Anterior cingulate cortex (tissue), 58 donors: Measurements from ENCODE around the gene TNS3.
A peak's percentile ranks its signal among the peaks of the same experiment; 100 is the strongest.

Experiments
- DNase-seq, 58 donors: peaks; one replicate each; lab custom pipeline; 2025; lab: John Stamatoyannopoulos, UW

The TNS3 gene

GRCh38 chr7:47496666-47497065 lies 85.2 kb downstream of the TNS3 start:
- DNase-seq, result no peak

DNA sequence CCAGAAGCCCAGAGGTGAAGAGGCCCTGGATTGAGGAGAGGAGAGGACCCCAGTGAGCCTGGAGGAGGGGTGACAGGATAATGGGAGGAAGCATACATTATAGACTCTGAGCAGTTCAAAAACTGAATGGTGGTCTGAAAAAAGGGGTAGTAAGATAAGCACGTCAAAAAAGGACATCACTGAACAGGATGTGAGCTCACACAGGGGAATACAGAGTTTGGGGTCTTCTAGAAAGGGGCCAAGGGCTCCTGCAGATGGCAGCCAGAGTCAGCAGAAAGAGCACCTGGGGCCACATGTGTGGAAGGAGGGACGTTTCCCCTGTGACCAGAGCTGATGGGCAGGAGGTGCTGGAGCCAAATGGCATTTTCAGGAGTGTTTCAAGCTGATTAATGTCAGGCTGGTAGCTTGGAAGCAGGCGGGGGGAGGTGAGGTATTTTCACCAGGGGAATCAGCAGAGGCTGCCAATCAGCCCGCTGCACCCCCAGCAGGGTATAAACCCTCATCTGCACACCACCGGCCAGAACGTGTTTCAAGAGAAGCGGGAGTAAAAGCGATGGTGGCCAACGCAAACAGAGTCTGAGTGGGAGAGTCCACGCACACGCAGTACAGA lies 85.8 kb downstream of the TNS3 start:
- no peak for DNase-seq

DNA sequence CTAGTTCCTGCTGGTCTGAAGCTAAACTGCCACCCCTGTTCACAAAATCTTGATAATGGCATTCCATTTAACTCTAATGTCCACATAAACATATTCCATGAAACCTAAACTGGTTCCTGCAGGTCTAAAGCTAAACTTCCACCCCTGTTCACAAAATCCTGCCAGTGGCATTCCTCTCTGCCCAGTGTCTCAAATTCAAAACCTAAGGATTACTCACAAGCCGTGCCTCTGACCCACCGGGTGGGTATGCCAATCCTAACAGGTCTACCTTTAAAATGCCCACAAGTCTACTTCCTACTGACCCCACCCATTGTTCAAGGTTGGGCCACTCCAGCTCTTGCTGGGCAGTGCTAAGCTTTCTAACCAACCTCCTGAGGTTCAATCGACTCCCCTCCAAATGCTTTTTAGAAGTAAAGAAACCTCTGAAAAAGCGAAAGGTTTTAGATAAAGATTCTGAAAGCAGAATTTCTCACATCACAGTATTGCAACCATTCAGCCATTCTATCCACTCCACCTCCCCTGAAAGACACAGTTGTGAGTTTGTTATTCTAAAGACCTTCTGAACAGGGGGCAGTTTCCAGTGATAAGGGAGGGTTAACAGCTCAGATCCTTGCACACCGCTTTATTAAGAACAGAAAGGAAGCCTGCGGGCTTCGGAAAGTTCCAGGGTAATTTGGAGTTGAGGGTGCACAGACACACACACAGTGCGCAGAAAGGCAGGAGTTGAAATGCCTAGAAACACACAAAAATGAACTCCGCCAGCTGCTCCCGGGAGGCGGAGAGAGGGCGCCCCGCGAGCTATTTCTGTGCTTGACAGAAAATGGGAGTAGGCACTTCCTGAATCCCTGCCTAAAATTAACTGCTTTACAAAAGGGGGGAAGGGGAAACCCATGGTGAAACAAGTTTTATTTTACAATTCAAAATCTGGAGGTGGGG lies 87.7 kb downstream of the TNS3 start:
- DNase-seq, result peak in 19 of 58 donors; percentile 12 to 56 (median 27)

- DNase-seq, result no peak
These were observed 89.1 kb downstream of the TNS3 start for GRCh38 chr7:47492716-47493325.

DNA sequence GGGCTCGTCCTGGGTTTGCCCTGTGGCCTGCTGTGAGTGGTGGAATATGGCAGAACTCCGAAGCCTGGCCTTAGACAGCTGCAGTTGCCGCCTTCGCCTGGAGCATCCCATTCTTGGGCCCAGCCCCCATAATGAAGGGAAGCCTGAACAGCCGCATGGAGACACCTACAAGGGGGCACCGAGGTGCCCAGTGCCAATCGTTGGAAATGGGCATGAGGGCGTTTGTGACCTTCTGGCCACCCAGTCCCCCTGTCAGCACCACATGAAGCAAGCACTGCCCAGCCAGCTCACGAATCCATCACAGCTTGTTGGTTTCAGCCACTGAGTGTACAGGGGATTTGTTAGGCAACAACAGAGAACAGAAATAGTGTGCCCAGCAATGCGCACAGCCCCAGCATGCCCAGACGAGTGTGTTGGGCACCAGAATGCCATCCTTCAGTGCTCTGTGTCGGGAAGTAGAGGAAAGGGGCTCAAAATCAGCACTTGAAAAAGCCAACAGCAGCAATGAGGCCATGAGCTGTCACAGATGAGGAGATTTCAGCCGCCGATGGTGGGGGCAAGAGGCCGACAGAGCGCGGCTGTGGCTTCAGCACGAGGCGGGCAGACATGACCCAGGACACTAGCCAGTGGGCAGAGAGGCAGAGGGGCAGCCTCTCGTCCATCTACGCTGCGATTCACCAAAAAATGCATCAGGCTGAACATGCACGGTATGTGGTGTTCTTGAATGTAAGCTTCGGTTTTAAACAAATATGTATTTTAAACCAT lies 91.2 kb downstream of the TNS3 start:
- DNase-seq, result no peak

- no peak for DNase-seq
These were observed 92.3 kb downstream of the TNS3 start for GRCh38 chr7:47489624-47490023.

DNA sequence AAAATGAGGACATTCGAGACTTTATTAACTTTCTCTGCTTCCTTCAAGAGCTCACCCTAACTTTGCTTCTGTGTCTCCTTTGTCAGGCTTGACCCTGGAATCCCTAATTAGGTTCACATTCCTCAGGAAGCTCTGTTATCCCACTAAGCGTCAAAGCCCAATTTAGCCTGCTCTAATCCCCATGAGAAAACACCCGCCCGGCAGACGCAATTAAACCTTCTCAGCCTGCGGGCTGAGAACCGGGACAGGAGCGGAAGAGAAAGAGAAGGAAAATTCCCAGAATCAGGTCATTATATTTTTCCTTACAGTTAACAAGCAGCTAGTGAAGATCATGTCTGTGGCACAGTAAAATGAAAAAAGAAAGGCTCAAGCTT lies 93.0 kb downstream of the TNS3 start:
- DNase-seq, result peak in 1 of 58 donors; percentile 15

DNA sequence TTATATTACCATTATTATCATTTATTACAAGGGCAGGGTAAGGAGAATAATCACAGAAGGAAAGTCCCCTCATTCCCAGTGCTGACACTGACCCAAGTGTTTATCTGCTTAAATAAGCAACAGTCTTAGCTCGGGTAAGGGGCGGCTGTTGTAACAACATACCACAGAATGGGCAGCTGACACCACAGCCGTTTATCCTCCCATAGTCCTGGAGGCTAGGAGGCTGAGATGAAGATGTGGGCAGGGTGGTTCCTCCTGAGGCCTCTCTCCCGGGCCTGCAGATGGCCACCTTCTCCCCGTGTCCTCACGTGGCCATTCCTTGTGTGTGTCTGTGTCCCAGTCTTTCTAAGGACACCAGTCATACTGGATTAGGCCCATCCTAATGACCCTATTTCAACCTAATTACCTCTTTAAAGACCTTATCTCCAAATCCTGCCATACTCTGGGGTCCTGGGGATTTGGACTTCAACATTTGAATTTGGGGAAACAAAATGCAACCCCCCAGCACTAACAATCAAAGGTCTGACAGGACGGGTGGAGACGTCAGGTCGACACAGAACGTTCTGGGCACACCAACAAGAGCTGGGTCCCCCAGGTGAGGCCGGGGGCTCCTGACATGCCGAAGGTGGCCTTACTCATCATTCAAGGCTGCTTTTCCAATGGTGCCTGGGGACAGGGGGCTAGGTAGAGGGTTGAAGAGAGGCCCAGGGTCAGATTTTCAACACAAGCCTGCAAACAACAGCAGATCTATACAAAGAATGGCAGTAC lies 93.5 kb downstream of the TNS3 start:
- DNase-seq, result no peak

- DNase-seq, result no peak
These were observed 96.1 kb downstream of the TNS3 start for GRCh38 chr7:47485640-47486435.

DNA sequence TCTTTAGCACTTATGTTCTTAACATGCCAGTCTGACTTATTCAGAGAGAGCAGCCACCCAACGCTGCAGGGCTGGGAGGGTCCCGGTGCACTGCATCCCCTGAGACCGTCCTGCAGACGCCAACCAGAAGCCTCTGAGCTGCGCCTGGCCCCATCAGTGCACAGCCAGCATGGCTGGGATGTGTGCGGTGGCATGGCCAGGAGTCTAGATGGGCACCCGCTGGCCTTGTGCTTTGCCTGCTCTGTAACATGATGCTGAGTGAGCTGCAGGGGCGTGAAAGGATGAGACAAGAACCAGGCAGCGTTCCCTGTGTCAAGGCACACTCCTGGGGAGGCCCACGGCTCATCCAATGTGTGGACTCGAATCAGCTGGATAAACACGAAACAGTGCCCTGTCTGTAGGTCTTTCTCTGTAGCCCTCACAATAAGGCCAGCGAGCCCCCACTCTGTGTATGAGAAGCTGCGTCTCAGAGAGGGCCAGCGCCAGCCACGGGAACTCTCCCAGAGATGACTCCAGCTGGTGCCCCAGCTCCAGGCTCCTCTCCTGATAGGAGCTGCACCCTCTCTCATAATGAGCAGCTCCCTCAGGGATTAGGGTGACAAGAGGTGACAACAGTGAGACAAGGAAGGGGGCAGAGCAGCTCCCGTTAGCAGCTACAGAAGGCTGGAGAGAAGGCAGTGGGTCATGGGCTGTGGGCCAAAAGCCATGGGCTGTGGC lies 96.8 kb downstream of the TNS3 start:
- DNase-seq, result peak in 2 of 58 donors; percentile 19 to 33

- no peak for DNase-seq
These were observed 97.5 kb downstream of the TNS3 start for GRCh38 chr7:47484457-47484856.

- no peak for DNase-seq
These were observed 98.2 kb downstream of the TNS3 start for GRCh38 chr7:47483604-47484273.

- DNase-seq, result no peak
These were observed 99.7 kb downstream of the TNS3 start for GRCh38 chr7:47482013-47482875.

DNA sequence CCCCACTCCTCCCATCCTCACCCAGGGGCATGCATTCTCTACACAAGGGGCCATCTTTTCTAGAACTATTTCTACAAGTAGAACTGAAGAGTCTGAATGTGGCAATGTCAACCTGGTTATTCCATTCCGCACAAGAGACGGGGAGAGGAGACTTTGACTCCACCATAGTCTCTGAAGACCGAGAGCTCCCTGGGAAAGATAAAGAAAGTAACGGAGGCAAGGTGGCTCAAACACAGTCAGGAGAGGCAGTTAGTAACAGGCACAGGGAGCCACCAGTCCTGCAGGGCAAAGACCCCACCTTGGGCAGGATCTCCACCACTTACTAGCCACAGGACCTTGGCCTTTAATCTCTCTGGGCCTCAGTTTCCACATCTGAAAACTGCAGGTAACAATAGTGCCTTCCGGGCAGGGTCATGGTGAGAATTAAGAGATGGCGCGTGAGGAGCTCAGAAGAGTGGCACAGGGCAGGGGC lies 100.3 kb downstream of the TNS3 start:
- no peak for DNase-seq

GRCh38 chr7:47480576-47481538 lies 101.1 kb downstream of the TNS3 start:
- no peak for DNase-seq
